ENCODE measurements around the gene PGGT1B.
"Not testable (repeated sequence)": the region's sequence is repeated elsewhere in the genome, so short reads cannot be mapped to it uniquely, and the experiment has no call there.

The PGGT1B gene

DNA sequence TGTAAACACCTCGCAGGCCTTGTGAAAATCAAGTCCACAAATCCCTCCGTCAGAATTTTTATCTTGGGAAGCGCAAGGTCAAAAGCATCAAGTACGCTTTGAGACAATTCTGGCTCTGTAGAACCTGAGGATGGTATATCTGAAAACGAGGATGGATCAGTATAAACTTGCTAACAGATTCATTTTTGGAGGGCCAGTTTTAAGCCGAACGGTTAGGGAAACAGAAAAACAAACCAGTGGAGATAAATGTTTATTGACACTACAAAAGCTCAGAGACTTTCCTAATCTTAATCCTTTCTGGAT, 352 bp upstream of the PGGT1B start:
- TF ChIP-seq, protein P1, sequence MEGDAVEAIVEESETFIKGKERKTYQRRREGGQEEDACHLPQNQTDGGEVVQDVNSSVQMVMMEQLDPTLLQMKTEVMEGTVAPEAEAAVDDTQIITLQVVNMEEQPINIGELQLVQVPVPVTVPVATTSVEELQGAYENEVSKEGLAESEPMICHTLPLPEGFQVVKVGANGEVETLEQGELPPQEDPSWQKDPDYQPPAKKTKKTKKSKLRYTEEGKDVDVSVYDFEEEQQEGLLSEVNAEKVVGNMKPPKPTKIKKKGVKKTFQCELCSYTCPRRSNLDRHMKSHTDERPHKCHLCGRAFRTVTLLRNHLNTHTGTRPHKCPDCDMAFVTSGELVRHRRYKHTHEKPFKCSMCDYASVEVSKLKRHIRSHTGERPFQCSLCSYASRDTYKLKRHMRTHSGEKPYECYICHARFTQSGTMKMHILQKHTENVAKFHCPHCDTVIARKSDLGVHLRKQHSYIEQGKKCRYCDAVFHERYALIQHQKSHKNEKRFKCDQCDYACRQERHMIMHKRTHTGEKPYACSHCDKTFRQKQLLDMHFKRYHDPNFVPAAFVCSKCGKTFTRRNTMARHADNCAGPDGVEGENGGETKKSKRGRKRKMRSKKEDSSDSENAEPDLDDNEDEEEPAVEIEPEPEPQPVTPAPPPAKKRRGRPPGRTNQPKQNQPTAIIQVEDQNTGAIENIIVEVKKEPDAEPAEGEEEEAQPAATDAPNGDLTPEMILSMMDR (IDR thresholded peaks at IDR 0.05; ENCODE audit: low read length, missing control alignments), result no peak
- DNase-seq (ENCODE audit: low read depth), result no peak
- H3K4me3 ChIP-seq (replicated peaks; ENCODE audit: low read depth, low read length), result peak overlapping the region; percentile 88

DNA sequence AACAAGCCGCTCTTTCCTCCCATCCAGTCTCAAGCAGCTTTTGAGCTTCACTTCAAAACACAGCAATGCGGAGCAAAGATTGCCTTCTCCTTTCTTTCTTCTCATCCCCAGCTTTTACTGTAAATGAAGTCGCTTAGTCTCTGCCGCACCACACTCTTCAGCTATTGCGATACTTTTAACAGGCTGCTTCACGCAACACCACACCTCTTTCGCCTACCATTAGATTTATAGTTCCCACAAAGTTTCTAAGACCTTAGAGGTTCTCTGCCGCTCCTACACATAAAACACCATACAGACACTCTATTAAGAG, 711 bp downstream of the PGGT1B start:
- H3K4me3 ChIP-seq (replicated peaks; ENCODE audit: low read depth, low read length), result peak overlapping the region; percentile 88
- DNase-seq (ENCODE audit: low read depth), result peak; percentile 23
- TF ChIP-seq, protein P1 (IDR thresholded peaks at IDR 0.05; ENCODE audit: low read length, missing control alignments), result no peak

GRCh38 chr5:115260248-115260647, 2.4 kb downstream of the PGGT1B start:
- H3K4me3 ChIP-seq (replicated peaks; ENCODE audit: low read depth, low read length), result no peak overlapping the region
- TF ChIP-seq, protein P1 (IDR thresholded peaks at IDR 0.05; ENCODE audit: low read length, missing control alignments), result no peak
- DNase-seq (ENCODE audit: low read depth), result no peak

GRCh38 chr5:115257981-115258380, 4.7 kb downstream of the PGGT1B start:
- TF ChIP-seq, protein P1 (IDR thresholded peaks at IDR 0.05; ENCODE audit: low read length, missing control alignments), result no peak
- DNase-seq (ENCODE audit: low read depth), result no peak
- no peak overlapping the region for H3K4me3 ChIP-seq (replicated peaks; ENCODE audit: low read depth, low read length)

- not testable (repeated sequence) for DNase-seq (ENCODE audit: low read depth); H3K4me3 ChIP-seq (replicated peaks; ENCODE audit: low read depth, low read length)
Measured at GRCh38 chr5:115249379-115249778, 13.3 kb downstream of the PGGT1B start.

DNA sequence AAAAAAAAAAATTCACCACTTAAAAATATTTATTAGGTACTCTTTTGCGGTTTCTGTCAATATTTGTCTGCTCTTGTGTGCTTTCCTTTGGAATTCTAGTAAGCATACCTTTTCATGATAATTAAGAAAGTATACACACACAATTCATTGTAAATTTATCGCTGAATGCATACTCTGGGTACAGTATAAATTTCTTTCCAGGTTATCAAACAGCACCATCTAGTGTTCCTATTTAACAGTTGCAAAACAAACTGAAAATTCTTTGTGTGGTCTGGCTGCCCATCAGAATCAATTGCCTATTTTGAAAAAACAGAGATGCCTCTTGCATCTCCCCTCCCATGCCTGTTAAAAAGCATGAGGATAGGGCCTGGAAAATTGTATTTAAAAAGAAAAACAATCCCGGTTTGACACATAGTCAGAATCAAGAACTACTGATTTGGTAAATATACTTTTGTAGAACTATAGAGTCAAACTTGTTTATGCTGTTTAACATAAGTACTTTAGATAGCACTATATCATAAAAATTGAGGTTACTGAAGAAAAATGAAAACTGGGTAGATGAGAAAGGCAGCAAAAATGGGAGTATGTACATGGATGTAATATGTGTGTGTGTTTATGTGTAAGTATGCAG, 16.2 kb downstream of the PGGT1B start:
- no peak overlapping the region for H3K4me3 ChIP-seq (replicated peaks; ENCODE audit: low read depth, low read length)
- DNase-seq (ENCODE audit: low read depth), result peak; percentile 62
- TF ChIP-seq, protein P1 (IDR thresholded peaks at IDR 0.05; ENCODE audit: low read length, missing control alignments), result peak; percentile 68

- no peak overlapping the region for H3K4me3 ChIP-seq (replicated peaks; ENCODE audit: low read depth, low read length)
- TF ChIP-seq, protein P1 (IDR thresholded peaks at IDR 0.05; ENCODE audit: low read length, missing control alignments), result no peak
- peak; percentile 39 for DNase-seq (ENCODE audit: low read depth)
Measured at GRCh38 chr5:115243412-115243811, 19.3 kb downstream of the PGGT1B start.
